ENCODE results near the gene TIMP2.

DNA sequence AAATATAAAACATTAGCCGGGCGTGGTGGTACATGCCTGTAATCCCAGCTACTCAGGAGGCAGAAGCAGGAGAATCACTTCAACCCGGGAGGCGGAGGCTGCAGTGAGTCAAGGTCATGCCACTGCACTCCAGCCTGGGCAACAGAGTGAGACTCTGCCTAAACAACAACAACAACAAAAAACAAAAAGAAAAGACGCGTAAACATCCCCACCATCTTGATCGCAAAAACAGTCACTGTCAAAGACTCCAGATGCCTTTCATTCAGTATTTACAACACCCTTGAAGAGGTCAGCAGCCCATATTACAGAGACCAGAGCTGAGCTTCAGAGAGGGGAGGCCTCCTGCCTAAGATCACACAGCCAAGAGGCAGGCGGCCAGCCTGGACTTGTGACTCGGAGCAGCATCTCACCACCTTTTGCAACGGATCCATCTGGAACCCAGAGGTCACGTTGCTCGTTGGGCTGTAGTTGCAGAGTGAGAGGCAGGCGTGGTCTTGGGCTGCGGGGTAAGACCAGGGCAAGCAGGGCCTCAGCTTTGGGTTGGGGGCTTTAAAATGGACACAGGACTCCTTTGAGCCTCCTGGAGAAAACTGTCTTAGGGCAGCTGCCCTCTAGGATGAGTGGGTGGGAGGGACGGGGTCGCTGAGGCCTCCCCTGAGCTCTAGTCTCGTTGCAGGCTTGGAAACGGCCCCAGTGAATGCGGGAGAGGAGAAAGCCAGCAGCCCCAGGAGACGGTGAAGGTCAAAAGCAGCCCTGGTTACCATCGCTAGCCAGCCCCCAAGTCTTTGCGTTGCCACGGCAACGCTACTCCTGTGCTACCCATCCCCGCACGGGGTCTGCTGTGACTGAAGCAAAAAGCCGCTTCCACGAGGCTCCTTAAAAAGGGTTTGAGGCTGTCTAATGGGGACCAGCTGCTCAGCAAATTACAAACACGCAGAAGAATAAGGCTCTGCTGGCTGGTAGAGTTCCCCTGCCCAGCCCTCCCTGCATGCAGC is 28.5 kb upstream of the TIMP2 start:
- TF ChIP-seq RAD21 (IDR thresholded peaks at IDR 0.05; ENCODE audit: low read depth) (no peak), ZNF274 (IDR thresholded peaks at IDR 0.05; ENCODE audit: low read depth, low read length) (no peak), TCF7L2 (IDR thresholded peaks at IDR 0.05; ENCODE audit: borderline replicate concordance, extremely low read depth, insufficient read depth, insufficient read length) (no peak), POLR2A (IDR thresholded peaks at IDR 0.05; ENCODE audit: borderline replicate concordance, extremely low read depth, insufficient read depth, insufficient read length) (no peak), POLR2AphosphoS5 (IDR thresholded peaks at IDR 0.05; ENCODE audit: low read depth, low read length) (no peak), EZH2 (IDR thresholded peaks at IDR 0.05) (no peak), CEBPB (IDR thresholded peaks at IDR 0.05; ENCODE audit: low read depth) (no peak)
- TF ChIP-seq, protein P1, sequence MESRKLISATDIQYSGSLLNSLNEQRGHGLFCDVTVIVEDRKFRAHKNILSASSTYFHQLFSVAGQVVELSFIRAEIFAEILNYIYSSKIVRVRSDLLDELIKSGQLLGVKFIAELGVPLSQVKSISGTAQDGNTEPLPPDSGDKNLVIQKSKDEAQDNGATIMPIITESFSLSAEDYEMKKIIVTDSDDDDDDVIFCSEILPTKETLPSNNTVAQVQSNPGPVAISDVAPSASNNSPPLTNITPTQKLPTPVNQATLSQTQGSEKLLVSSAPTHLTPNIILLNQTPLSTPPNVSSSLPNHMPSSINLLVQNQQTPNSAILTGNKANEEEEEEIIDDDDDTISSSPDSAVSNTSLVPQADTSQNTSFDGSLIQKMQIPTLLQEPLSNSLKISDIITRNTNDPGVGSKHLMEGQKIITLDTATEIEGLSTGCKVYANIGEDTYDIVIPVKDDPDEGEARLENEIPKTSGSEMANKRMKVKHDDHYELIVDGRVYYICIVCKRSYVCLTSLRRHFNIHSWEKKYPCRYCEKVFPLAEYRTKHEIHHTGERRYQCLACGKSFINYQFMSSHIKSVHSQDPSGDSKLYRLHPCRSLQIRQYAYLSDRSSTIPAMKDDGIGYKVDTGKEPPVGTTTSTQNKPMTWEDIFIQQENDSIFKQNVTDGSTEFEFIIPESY (IDR thresholded peaks at IDR 0.05; ENCODE audit: extremely low read depth, insufficient replicate concordance, low read length) = no peak
- TF ChIP-seq, protein P2, sequence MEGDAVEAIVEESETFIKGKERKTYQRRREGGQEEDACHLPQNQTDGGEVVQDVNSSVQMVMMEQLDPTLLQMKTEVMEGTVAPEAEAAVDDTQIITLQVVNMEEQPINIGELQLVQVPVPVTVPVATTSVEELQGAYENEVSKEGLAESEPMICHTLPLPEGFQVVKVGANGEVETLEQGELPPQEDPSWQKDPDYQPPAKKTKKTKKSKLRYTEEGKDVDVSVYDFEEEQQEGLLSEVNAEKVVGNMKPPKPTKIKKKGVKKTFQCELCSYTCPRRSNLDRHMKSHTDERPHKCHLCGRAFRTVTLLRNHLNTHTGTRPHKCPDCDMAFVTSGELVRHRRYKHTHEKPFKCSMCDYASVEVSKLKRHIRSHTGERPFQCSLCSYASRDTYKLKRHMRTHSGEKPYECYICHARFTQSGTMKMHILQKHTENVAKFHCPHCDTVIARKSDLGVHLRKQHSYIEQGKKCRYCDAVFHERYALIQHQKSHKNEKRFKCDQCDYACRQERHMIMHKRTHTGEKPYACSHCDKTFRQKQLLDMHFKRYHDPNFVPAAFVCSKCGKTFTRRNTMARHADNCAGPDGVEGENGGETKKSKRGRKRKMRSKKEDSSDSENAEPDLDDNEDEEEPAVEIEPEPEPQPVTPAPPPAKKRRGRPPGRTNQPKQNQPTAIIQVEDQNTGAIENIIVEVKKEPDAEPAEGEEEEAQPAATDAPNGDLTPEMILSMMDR (IDR thresholded peaks at IDR 0.05 in 2 of 3, conservative IDR thresholded peaks at IDR 0.05 in 1 of 3; ENCODE audit: borderline replicate concordance in 1 of 3, insufficient read depth in 1 of 3, low read depth in 2 of 3, low read length in 2 of 3) = no peak

Measured in HCT116 (cell line).